ENCODE measurements around the gene OR13A1.
"Not testable (repeated sequence)": the region's sequence is repeated elsewhere in the genome, so short reads cannot be mapped to it uniquely, and the experiment has no call there.

OR13A1 gene

GRCh38 chr10:45315508-45315907 lies at the start of gene OR13A1:
Gene OR13A1, minus strand, starts transcription at chr10:45315608. Its CDS starts 11,186 bp downstream, at chr10:45304422.
- DNase-seq (ENCODE audit: low read depth) = no peak
- no peak within 1 kb of the TSS for H3K4me3 ChIP-seq (ENCODE audit: low read length)
- no peak for TF ChIP-seq CTCF (IDR thresholded peaks at IDR 0.05; ENCODE audit: insufficient read depth, low read depth, low read length, missing control alignments)

- DNase-seq (ENCODE audit: low read depth) = peak; percentile 35
- not testable (repeated sequence) for H3K4me3 ChIP-seq (ENCODE audit: low read length)
These were observed 46.8 kb upstream of the OR13A1 start for GRCh38 chr10:45361983-45362799.

- not testable (repeated sequence) for DNase-seq (ENCODE audit: low read depth)
These were observed 43.6 kb upstream of the OR13A1 start for GRCh38 chr10:45358961-45359360.

GRCh38 chr10:45355494-45355893 lies 40.1 kb upstream of the OR13A1 start:
- no peak overlapping the region for H3K4me3 ChIP-seq (ENCODE audit: low read length)
- TF ChIP-seq CTCF (IDR thresholded peaks at IDR 0.05; ENCODE audit: insufficient read depth, low read depth, low read length, missing control alignments) = no peak

More at GRCh38 chr10:45358961-45359360, 43.6 kb upstream of the OR13A1 start:
- not testable (repeated sequence) for H3K4me3 ChIP-seq (ENCODE audit: low read length)

GRCh38 chr10:45354261-45354660 lies 38.9 kb upstream of the OR13A1 start:
- no peak overlapping the region for H3K4me3 ChIP-seq (ENCODE audit: low read length)
- DNase-seq (ENCODE audit: low read depth) = no peak
- TF ChIP-seq CTCF (IDR thresholded peaks at IDR 0.05; ENCODE audit: insufficient read depth, low read depth, low read length, missing control alignments) = no peak

More at GRCh38 chr10:45355494-45355893, 40.1 kb upstream of the OR13A1 start:
- DNase-seq (ENCODE audit: low read depth) = no peak

GRCh38 chr10:45353186-45353585 lies 37.8 kb upstream of the OR13A1 start:
- no peak overlapping the region for H3K4me3 ChIP-seq (ENCODE audit: low read length)
- DNase-seq (ENCODE audit: low read depth) = peak; percentile 28
- no peak for TF ChIP-seq CTCF (IDR thresholded peaks at IDR 0.05; ENCODE audit: insufficient read depth, low read depth, low read length, missing control alignments)

- DNase-seq (ENCODE audit: low read depth); H3K4me3 ChIP-seq (ENCODE audit: low read length): not testable (repeated sequence)
These were observed 32.9 kb upstream of the OR13A1 start for GRCh38 chr10:45348196-45348765.

- DNase-seq (ENCODE audit: low read depth); H3K4me3 ChIP-seq (ENCODE audit: low read length): not testable (repeated sequence)
These were observed 32.1 kb upstream of the OR13A1 start for GRCh38 chr10:45347464-45347863.

- not testable (repeated sequence) for DNase-seq (ENCODE audit: low read depth); H3K4me3 ChIP-seq (ENCODE audit: low read length)
These were observed 31.4 kb upstream of the OR13A1 start for GRCh38 chr10:45346652-45347335.

- not testable (repeated sequence) for DNase-seq (ENCODE audit: low read depth); H3K4me3 ChIP-seq (ENCODE audit: low read length)
These were observed 25.0 kb upstream of the OR13A1 start for GRCh38 chr10:45340420-45340819.

Data from epithelial cell of esophagus (primary cell).